Prostate gland (tissue), 2 donors: Measurements from ENCODE around the gene OPTN.

Experiments used
- CTCF ChIP-seq, 4 experiments: fragments of 200-600 bp in 2 of 4; fragments of 450-650 bp in 2 of 4; sonication (generic) in 2 of 4; IDR thresholded peaks; 1 replicate in 3 of 4; 2 replicates in 1 of 4; pipeline ENCODE4 v1.5.1; 2016 to 2019; ENCODE audit warnings: antibody characterized with exemption in 4 of 4, mild to moderate bottlenecking in 2 of 4, moderate library complexity in 2 of 4
- POLR2AphosphoS5 ChIP-seq: sonication (generic); formaldehyde crosslinking; IDR thresholded peaks from one replicate; pipeline ENCODE4 v1.6.1; 2017; ENCODE audit warnings: antibody characterized with exemption

DNA sequence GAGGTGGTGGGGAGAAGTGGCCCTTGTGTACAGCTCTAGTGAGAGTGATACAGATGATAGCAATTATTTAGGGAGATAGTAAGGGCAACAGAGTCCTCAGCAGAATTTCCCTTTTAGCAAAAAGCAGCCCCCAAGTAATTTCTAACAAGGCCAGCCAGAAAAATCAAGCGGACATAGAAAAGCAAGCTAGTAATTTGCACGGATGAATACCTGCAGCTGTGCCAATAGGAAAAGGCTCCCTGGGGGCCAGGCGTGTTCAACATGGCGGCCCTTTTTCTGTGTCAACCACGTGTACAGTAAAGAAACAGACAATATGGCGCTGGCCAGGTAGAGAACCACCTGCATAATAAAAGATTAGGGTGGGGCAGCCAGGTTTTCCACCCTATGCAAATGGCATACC lies 68.8 kb downstream of the OPTN start:
- no peak for TF ChIP-seq POLR2AphosphoS5
- TF ChIP-seq CTCF (IDR thresholded peaks at IDR 0.05) = no peak
